NCI-H2227 (cell line): ENCODE results near the gene ITPKC.

Experiments used
- DNase-seq: peaks from one replicate; lab custom pipeline; 2025; ENCODE audit not compliant: unreplicated experiment; lab: John Stamatoyannopoulos, UW

ITPKC gene

GRCh38 chr19:40716482-40717324, at the start of gene ITPKC, which contains the start of gene COQ8B:
Gene ITPKC, plus strand, starts transcription at chr19:40717112. Its CDS starts 24 bp downstream, at chr19:40717136.
Gene COQ8B, minus strand, starts transcription at chr19:40716886. Its CDS starts 2,254 bp downstream, at chr19:40714632.
- peak; percentile 100 for DNase-seq

GRCh38 chr19:40667602-40668001, 49.3 kb upstream of the ITPKC start:
- DNase-seq: no peak

GRCh38 chr19:40668991-40669614, 47.8 kb upstream of the ITPKC start:
- DNase-seq: no peak

- no peak for DNase-seq
Observed at GRCh38 chr19:40671404-40671803, 45.5 kb upstream of the ITPKC start.

- no peak for DNase-seq
Observed at GRCh38 chr19:40672038-40672437, 44.9 kb upstream of the ITPKC start.

GRCh38 chr19:40672573-40673299, 44.2 kb upstream of the ITPKC start:
- no peak for DNase-seq

- no peak for DNase-seq
Observed at GRCh38 chr19:40673397-40673796, 43.5 kb upstream of the ITPKC start.

- no peak for DNase-seq
Observed at GRCh38 chr19:40674291-40674690, 42.6 kb upstream of the ITPKC start.

- DNase-seq: no peak
Observed at GRCh38 chr19:40677156-40677555, 39.8 kb upstream of the ITPKC start.

GRCh38 chr19:40681039-40681438, 35.9 kb upstream of the ITPKC start:
- DNase-seq: no peak

GRCh38 chr19:40682431-40682964, 34.4 kb upstream of the ITPKC start:
- no peak for DNase-seq

- no peak for DNase-seq
Observed at GRCh38 chr19:40683437-40683836, 33.5 kb upstream of the ITPKC start.

GRCh38 chr19:40684280-40684679, 32.6 kb upstream of the ITPKC start:
- no peak for DNase-seq

- no peak for DNase-seq
Observed at GRCh38 chr19:40685016-40685526, 31.8 kb upstream of the ITPKC start.

- DNase-seq: no peak
Observed at GRCh38 chr19:40685563-40685962, 31.3 kb upstream of the ITPKC start.

- DNase-seq: no peak
Observed at GRCh38 chr19:40686882-40687524, 29.9 kb upstream of the ITPKC start.

- DNase-seq: no peak
Observed at GRCh38 chr19:40687525-40688016, 29.3 kb upstream of the ITPKC start.

- no peak for DNase-seq
Observed at GRCh38 chr19:40688309-40688708, 28.6 kb upstream of the ITPKC start.

GRCh38 chr19:40688987-40689338, 27.9 kb upstream of the ITPKC start:
- no peak for DNase-seq

GRCh38 chr19:40689339-40690049, 27.4 kb upstream of the ITPKC start:
- DNase-seq: peak; percentile 65
